Measurements from ENCODE around the gene MAD1L1. TPM values are rescaled to one million over a fixed set of nuclear protein-coding genes. Genes with fewer than 3 reads are reported as not detected.

MAD1L1 gene
- total RNA-seq, 1 donor from 2014 or later, result 32.3 TPM

GRCh38 chr7:2251381-2251780 lies 18.6 kb upstream of the MAD1L1 start:
- peaks cover 22% of the 10 kb centered on the region for H4K20me1 ChIP-seq (ENCODE audit: insufficient read depth, low read length)
- TF ChIP-seq CTCF (IDR thresholded peaks at IDR 0.05; ENCODE audit: insufficient read depth, low read depth, low read length), result no peak
- no peak for TF ChIP-seq EZH2 (IDR thresholded peaks at IDR 0.05; ENCODE audit: insufficient read depth, low read length)
- peaks cover 10% of the 10 kb centered on the region for H3K36me3 Mint-ChIP-seq (ENCODE audit: low read depth, unreplicated experiment)

GRCh38 chr7:2249744-2250323 lies 17.1 kb upstream of the MAD1L1 start:
- H3K9me3 Mint-ChIP-seq (ENCODE audit: unreplicated experiment), result no peaks in the 10 kb centered on the region
- TF ChIP-seq CTCF (IDR thresholded peaks at IDR 0.05; ENCODE audit: insufficient read depth, low read depth, low read length), result no peak
- Histone ChIP-seq H3K4me2 (ENCODE audit: low read length) (peak overlapping the region; percentile 56), H3K9me3 (ENCODE audit: insufficient read depth, low read depth, low read length) (no peaks in the 10 kb centered on the region), H3K4me3 (ENCODE audit: insufficient read depth, low read depth, low read length) (no peak overlapping the region), H3K36me3 (ENCODE audit: insufficient read depth, low read length) (no peaks in the 10 kb centered on the region), H2AFZ (ENCODE audit: low read depth, low read length) (peak overlapping the region; percentile 20), H4K20me1 (ENCODE audit: insufficient read depth, low read length) (peaks cover 8% of the 10 kb centered on the region), H3K27ac (ENCODE audit: low read depth, low read length) (peak overlapping the region; percentile 88), H3K79me2 (ENCODE audit: insufficient read depth, low read length) (no peaks in the 10 kb centered on the region), H3K27me3 (ENCODE audit: insufficient read depth, low read length) (no peaks in the 10 kb centered on the region), H3K4me1 (ENCODE audit: insufficient read depth, low read length) (peaks cover 17% of the 10 kb centered on the region), H3K9ac (ENCODE audit: low read length) (peak overlapping the region; percentile 79)
- no peaks in the 10 kb centered on the region for H3K27me3 Mint-ChIP-seq (ENCODE audit: low read depth, unreplicated experiment)
- DNase-seq (ENCODE audit: low read depth) (no peak), FAIRE-seq (no peak)
- peaks cover 6% of the 10 kb centered on the region for H3K36me3 Mint-ChIP-seq (ENCODE audit: low read depth, unreplicated experiment)
- H3K4me1 Mint-ChIP-seq (ENCODE audit: low read depth, unreplicated experiment), result peaks cover 16% of the 10 kb centered on the region
- no peak overlapping the region for H3K27ac Mint-ChIP-seq (ENCODE audit: unreplicated experiment)
- no peak overlapping the region for H3K4me3 Mint-ChIP-seq (ENCODE audit: unreplicated experiment)

More at GRCh38 chr7:2251381-2251780, 18.6 kb upstream of the MAD1L1 start:
- Histone ChIP-seq H3K9ac (ENCODE audit: low read length) (no peak overlapping the region), H3K9me3 (ENCODE audit: insufficient read depth, low read depth, low read length) (no peaks in the 10 kb centered on the region), H3K27ac (ENCODE audit: low read depth, low read length) (no peak overlapping the region), H3K4me1 (ENCODE audit: insufficient read depth, low read length) (peaks cover 31% of the 10 kb centered on the region), H3K4me2 (ENCODE audit: low read length) (no peak overlapping the region), H2AFZ (ENCODE audit: low read depth, low read length) (no peak overlapping the region), H3K4me3 (ENCODE audit: insufficient read depth, low read depth, low read length) (no peak overlapping the region), H3K27me3 (ENCODE audit: insufficient read depth, low read length) (no peaks in the 10 kb centered on the region), H3K79me2 (ENCODE audit: insufficient read depth, low read length) (no peaks in the 10 kb centered on the region), H3K36me3 (ENCODE audit: insufficient read depth, low read length) (no peaks in the 10 kb centered on the region)
- Mint-ChIP-seq H3K4me1 (ENCODE audit: low read depth, unreplicated experiment) (peaks cover 15% of the 10 kb centered on the region), H3K4me3 (ENCODE audit: unreplicated experiment) (no peak overlapping the region), H3K27me3 (ENCODE audit: low read depth, unreplicated experiment) (no peaks in the 10 kb centered on the region), H3K9me3 (ENCODE audit: unreplicated experiment) (no peaks in the 10 kb centered on the region), H3K27ac (ENCODE audit: unreplicated experiment) (no peak overlapping the region)
- FAIRE-seq (no peak), DNase-seq (ENCODE audit: low read depth) (no peak)

- Histone ChIP-seq H3K79me2 (ENCODE audit: insufficient read depth, low read length) (no peaks in the 10 kb centered on the region), H3K27ac (ENCODE audit: low read depth, low read length) (peak overlapping the region; percentile 88), H3K4me1 (ENCODE audit: insufficient read depth, low read length) (peaks cover 17% of the 10 kb centered on the region), H3K36me3 (ENCODE audit: insufficient read depth, low read length) (no peaks in the 10 kb centered on the region), H2AFZ (ENCODE audit: low read depth, low read length) (peak overlapping the region; percentile 20), H3K4me2 (ENCODE audit: low read length) (peak overlapping the region; percentile 56), H4K20me1 (ENCODE audit: insufficient read depth, low read length) (peaks cover under 1% of the 10 kb centered on the region), H3K9me3 (ENCODE audit: insufficient read depth, low read depth, low read length) (no peaks in the 10 kb centered on the region), H3K4me3 (ENCODE audit: insufficient read depth, low read depth, low read length) (no peak overlapping the region), H3K9ac (ENCODE audit: low read length) (peak overlapping the region; percentile 79), H3K27me3 (ENCODE audit: insufficient read depth, low read length) (no peaks in the 10 kb centered on the region)
- FAIRE-seq, result peak; percentile 56
- peak; percentile 94 for DNase-seq (ENCODE audit: low read depth)
- H3K4me1 Mint-ChIP-seq (ENCODE audit: low read depth, unreplicated experiment), result peaks cover 16% of the 10 kb centered on the region
- H3K9me3 Mint-ChIP-seq (ENCODE audit: unreplicated experiment), result no peaks in the 10 kb centered on the region
- H3K4me3 Mint-ChIP-seq (ENCODE audit: unreplicated experiment), result no peak overlapping the region
- no peak for TF ChIP-seq EZH2 (IDR thresholded peaks at IDR 0.05; ENCODE audit: insufficient read depth, low read length)
- TF ChIP-seq CTCF (IDR thresholded peaks at IDR 0.05; ENCODE audit: insufficient read depth, low read depth, low read length), result peak; percentile 5
- H3K27me3 Mint-ChIP-seq (ENCODE audit: low read depth, unreplicated experiment), result no peaks in the 10 kb centered on the region
- peak overlapping the region; percentile 96 for H3K27ac Mint-ChIP-seq (ENCODE audit: unreplicated experiment)
- peaks cover 6% of the 10 kb centered on the region for H3K36me3 Mint-ChIP-seq (ENCODE audit: low read depth, unreplicated experiment)
Observed at GRCh38 chr7:2248984-2249694, 16.4 kb upstream of the MAD1L1 start.
